GM21786 (cell line): ENCODE data around the gene ESR1.
A peak's percentile ranks its signal among the peaks of the same experiment; 100 is the strongest.

Experiments
- ATAC-seq: cut with Tn5 transposase; IDR thresholded peaks from one replicate; pipeline ENCODE4 v1.9.1; 2021; ENCODE audit not compliant: unreplicated experiment

Gene ESR1

GRCh38 chr6:152089992-152090391 lies 282.5 kb downstream of the ESR1 start:
- ATAC-seq = no peak

- ATAC-seq = no peak
These were observed 283.7 kb downstream of the ESR1 start for GRCh38 chr6:152091201-152091600.

GRCh38 chr6:152091851-152092341 lies 284.4 kb downstream of the ESR1 start:
- no peak for ATAC-seq

GRCh38 chr6:152093711-152094110 lies 286.2 kb downstream of the ESR1 start:
- ATAC-seq = no peak

GRCh38 chr6:152094276-152094675 lies 286.8 kb downstream of the ESR1 start:
- no peak for ATAC-seq

GRCh38 chr6:152094992-152095592 lies 287.6 kb downstream of the ESR1 start:
- no peak for ATAC-seq

GRCh38 chr6:152096863-152097496 lies 289.5 kb downstream of the ESR1 start:
- ATAC-seq = no peak

- ATAC-seq = no peak
These were observed 291.2 kb downstream of the ESR1 start for GRCh38 chr6:152098683-152099082.

GRCh38 chr6:152099446-152100182 lies 292.1 kb downstream of the ESR1 start:
- ATAC-seq = no peak

- ATAC-seq = no peak
These were observed 292.7 kb downstream of the ESR1 start for GRCh38 chr6:152100183-152100618.

GRCh38 chr6:152107973-152108372 lies 300.5 kb downstream of the ESR1 start:
- no peak for ATAC-seq

- ATAC-seq = no peak
These were observed 303.7 kb downstream of the ESR1 start for GRCh38 chr6:152110886-152111820.

- peak; percentile 69 for ATAC-seq
These were observed 305.2 kb downstream of the ESR1 start for GRCh38 chr6:152112491-152113261.

- peak; percentile 79 for ATAC-seq
These were observed 310.0 kb downstream of the ESR1 start for GRCh38 chr6:152117156-152118133.

- no peak for ATAC-seq
These were observed 310.7 kb downstream of the ESR1 start for GRCh38 chr6:152118224-152118623.

GRCh38 chr6:152118678-152119077 lies 311.2 kb downstream of the ESR1 start:
- no peak for ATAC-seq

- ATAC-seq = no peak
These were observed 312.3 kb downstream of the ESR1 start for GRCh38 chr6:152119831-152120230.

- no peak for ATAC-seq
These were observed 314.4 kb downstream of the ESR1 start for GRCh38 chr6:152121910-152122309.

- no peak for ATAC-seq
These were observed 315.0 kb downstream of the ESR1 start for GRCh38 chr6:152122434-152122833.
